Measurements from ENCODE around the gene ACSS1.

DNA sequence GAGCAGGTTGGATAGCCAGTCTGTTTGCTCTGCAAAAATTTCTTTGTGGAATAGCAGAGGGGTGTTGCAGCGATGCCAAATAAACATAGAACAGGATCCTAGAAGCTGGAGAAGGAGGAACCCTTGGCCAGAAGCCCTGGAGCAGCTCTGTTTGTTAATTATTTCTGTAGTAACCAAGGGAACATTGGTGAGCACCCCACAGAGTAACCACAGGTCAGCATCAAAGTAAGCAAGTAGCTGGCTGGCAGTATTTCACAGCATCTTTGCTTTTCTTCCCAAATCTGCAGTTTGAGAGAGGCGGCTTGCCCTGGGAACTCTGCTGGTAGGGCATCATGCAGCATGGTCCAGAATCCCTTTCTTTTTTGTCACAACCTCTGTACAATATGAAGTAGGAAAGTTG is 52.7 kb downstream of the ACSS1 start:
- TF ChIP-seq, protein P1, sequence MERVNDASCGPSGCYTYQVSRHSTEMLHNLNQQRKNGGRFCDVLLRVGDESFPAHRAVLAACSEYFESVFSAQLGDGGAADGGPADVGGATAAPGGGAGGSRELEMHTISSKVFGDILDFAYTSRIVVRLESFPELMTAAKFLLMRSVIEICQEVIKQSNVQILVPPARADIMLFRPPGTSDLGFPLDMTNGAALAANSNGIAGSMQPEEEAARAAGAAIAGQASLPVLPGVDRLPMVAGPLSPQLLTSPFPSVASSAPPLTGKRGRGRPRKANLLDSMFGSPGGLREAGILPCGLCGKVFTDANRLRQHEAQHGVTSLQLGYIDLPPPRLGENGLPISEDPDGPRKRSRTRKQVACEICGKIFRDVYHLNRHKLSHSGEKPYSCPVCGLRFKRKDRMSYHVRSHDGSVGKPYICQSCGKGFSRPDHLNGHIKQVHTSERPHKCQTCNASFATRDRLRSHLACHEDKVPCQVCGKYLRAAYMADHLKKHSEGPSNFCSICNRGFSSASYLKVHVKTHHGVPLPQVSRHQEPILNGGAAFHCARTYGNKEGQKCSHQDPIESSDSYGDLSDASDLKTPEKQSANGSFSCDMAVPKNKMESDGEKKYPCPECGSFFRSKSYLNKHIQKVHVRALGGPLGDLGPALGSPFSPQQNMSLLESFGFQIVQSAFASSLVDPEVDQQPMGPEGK (CRISPR knock-in tag; IDR thresholded peaks at IDR 0.05; ENCODE audit: borderline replicate concordance), result no peak
- TF ChIP-seq RARB (CRISPR knock-in tag; IDR thresholded peaks at IDR 0.05) (no peak), ZFP3 (CRISPR knock-in tag; IDR thresholded peaks at IDR 0.05) (no peak), ZNF565 (CRISPR knock-in tag; conservative IDR thresholded peaks at IDR 0.05; ENCODE audit: low read depth) (no peak), BACH2 (CRISPR knock-in tag; IDR thresholded peaks at IDR 0.05; ENCODE audit: borderline replicate concordance) (no peak), ZC3H10 (CRISPR knock-in tag; IDR thresholded peaks at IDR 0.05) (no peak), CSDC2 (CRISPR knock-in tag; IDR thresholded peaks at IDR 0.05) (no peak), ZNF70 (CRISPR knock-in tag; IDR thresholded peaks at IDR 0.05) (no peak), TOX (CRISPR knock-in tag; IDR thresholded peaks at IDR 0.05; ENCODE audit: borderline replicate concordance) (no peak), OSR1 (CRISPR knock-in tag; IDR thresholded peaks at IDR 0.05) (no peak), TCF4 (CRISPR knock-in tag; IDR thresholded peaks at IDR 0.05; ENCODE audit: borderline replicate concordance) (no peak), ZFP30 (CRISPR knock-in tag; IDR thresholded peaks at IDR 0.05) (no peak)
- TF ChIP-seq, protein P2, sequence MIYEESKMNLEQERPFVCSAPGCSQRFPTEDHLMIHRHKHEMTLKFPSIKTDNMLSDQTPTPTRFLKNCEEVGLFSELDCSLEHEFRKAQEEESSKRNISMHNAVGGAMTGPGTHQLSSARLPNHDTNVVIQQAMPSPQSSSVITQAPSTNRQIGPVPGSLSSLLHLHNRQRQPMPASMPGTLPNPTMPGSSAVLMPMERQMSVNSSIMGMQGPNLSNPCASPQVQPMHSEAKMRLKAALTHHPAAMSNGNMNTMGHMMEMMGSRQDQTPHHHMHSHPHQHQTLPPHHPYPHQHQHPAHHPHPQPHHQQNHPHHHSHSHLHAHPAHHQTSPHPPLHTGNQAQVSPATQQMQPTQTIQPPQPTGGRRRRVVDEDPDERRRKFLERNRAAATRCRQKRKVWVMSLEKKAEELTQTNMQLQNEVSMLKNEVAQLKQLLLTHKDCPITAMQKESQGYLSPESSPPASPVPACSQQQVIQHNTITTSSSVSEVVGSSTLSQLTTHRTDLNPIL (CRISPR knock-in tag; IDR thresholded peaks at IDR 0.05; ENCODE audit: low read depth), result no peak
- TF ChIP-seq, protein P3, sequence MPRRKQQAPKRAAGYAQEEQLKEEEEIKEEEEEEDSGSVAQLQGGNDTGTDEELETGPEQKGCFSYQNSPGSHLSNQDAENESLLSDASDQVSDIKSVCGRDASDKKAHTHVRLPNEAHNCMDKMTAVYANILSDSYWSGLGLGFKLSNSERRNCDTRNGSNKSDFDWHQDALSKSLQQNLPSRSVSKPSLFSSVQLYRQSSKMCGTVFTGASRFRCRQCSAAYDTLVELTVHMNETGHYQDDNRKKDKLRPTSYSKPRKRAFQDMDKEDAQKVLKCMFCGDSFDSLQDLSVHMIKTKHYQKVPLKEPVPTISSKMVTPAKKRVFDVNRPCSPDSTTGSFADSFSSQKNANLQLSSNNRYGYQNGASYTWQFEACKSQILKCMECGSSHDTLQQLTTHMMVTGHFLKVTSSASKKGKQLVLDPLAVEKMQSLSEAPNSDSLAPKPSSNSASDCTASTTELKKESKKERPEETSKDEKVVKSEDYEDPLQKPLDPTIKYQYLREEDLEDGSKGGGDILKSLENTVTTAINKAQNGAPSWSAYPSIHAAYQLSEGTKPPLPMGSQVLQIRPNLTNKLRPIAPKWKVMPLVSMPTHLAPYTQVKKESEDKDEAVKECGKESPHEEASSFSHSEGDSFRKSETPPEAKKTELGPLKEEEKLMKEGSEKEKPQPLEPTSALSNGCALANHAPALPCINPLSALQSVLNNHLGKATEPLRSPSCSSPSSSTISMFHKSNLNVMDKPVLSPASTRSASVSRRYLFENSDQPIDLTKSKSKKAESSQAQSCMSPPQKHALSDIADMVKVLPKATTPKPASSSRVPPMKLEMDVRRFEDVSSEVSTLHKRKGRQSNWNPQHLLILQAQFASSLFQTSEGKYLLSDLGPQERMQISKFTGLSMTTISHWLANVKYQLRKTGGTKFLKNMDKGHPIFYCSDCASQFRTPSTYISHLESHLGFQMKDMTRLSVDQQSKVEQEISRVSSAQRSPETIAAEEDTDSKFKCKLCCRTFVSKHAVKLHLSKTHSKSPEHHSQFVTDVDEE (CRISPR knock-in tag; IDR thresholded peaks at IDR 0.05), result no peak

All from SK-N-SH treated with all-trans-retinoic acid at 6 μM for 48 hours (cell line).